K562 treated with DMSO at 1 percent for 4 hours (cell line): ENCODE results near the gene UBE2R2. TPM values are rescaled to one million over a fixed set of nuclear protein-coding genes. Genes with fewer than 3 reads are reported as not detected.

Experiments used
- total RNA-seq: library from RNA; unstranded; fragments of 300-600 nt; gene quantifications from 2 replicates; pipeline ENCODE4 v1.2.3, GENCODE V29; 2022; ENCODE audit not compliant: insufficient read depth

Gene UBE2R2, protein sequence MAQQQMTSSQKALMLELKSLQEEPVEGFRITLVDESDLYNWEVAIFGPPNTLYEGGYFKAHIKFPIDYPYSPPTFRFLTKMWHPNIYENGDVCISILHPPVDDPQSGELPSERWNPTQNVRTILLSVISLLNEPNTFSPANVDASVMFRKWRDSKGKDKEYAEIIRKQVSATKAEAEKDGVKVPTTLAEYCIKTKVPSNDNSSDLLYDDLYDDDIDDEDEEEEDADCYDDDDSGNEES
- total RNA-seq: 18.5 and 19.6 TPM in 2 replicates

GRCh38 chr9:33816327-33817252 is at the start of gene UBE2R2:
TSS of gene UBE2R2 (plus strand) at chr9:33817160. CDS start at chr9:33817758, 598 bp downstream.

GRCh38 chr9:33795281-33795680 is 21.7 kb upstream of the UBE2R2 start, which contains the start of gene PRSS3:
TSS of gene PRSS3 (plus strand) at chr9:33795561. CDS start at chr9:33795574, 13 bp downstream.

Other genes with a start within 250 kb of the UBE2R2 start
- gene PRSS3, start 21.6 kb upstream of the UBE2R2 start, total RNA-seq: not detected in 2 replicates
- 30.8 and 40.7 TPM in 2 replicates for gene UBAP2, start 231.7 kb downstream of the UBE2R2 start, total RNA-seq